Keratinocyte (primary cell): ENCODE results near the gene GLUL. TPM values are rescaled to one million over a fixed set of nuclear protein-coding genes. Genes with fewer than 3 reads are reported as not detected.

Experiments used
- DNase-seq: peaks from one replicate; pipeline ENCODE4 v3.0.0-alpha.2; 2011; ENCODE audit warnings: low read depth, missing footprints, low spot score
- FAIRE-seq: peaks from 2 replicates; lab custom pipeline; 2011; peaks lifted over from hg19 to GRCh38; lab: Jason Lieb, UNC
- H2AFZ ChIP-seq: 2 replicates; pipeline ENCODE4 v1.6.0; 2012; ENCODE audit warnings: low read length, control low read depth, inconsistent platforms; ENCODE audit not compliant: control insufficient read depth
- H3K27ac ChIP-seq: 2 replicates; pipeline ENCODE4 v1.5.1; 2011; ENCODE audit warnings: low read length; ENCODE audit not compliant: control insufficient read depth, insufficient read depth
- H3K27me3 ChIP-seq: 3 replicates; pipeline ENCODE4 v1.6.0; 2011; ENCODE audit warnings: low read length; ENCODE audit not compliant: control insufficient read depth, insufficient read depth; ENCODE audit errors: extremely low read depth
- H3K36me3 ChIP-seq, 2 experiments: 2 replicates in 1 of 2; 3 replicates in 1 of 2; pipeline ENCODE4 v1.5.1; 2011; ENCODE audit warnings: low read length in 2 of 2, mild to moderate bottlenecking in 1 of 2; ENCODE audit not compliant: control insufficient read depth in 2 of 2, insufficient read depth in 2 of 2; ENCODE audit errors: extremely low read depth in 1 of 2
- H3K4me1 ChIP-seq: 3 replicates; pipeline ENCODE4 v1.5.1; 2011; ENCODE audit warnings: low read length; ENCODE audit not compliant: control insufficient read depth, insufficient read depth; ENCODE audit errors: extremely low read depth
- H3K4me2 ChIP-seq: 3 replicates; pipeline ENCODE4 v1.6.0; 2011; ENCODE audit warnings: low read depth, low read length; ENCODE audit not compliant: control insufficient read depth, insufficient read depth; ENCODE audit errors: extremely low read depth
- H3K4me3 ChIP-seq, 3 experiments: fragments of 200-600 bp in 1 of 3; sonication (generic) in 1 of 3; 2 replicates in 2 of 3; 3 replicates in 1 of 3; pipeline ENCODE4 v1.5.1; 2011 to 2016; ENCODE audit warnings: low read length in 3 of 3, mild to moderate bottlenecking in 3 of 3, control low read depth in 2 of 3, inconsistent platforms in 1 of 3, low read depth in 1 of 3, mixed read lengths in 1 of 3, mixed run types in 1 of 3, moderate library complexity in 1 of 3; ENCODE audit not compliant: control insufficient read depth in 2 of 3, insufficient read depth in 2 of 3; ENCODE audit errors: extremely low read depth in 1 of 3
- H3K79me2 ChIP-seq: 2 replicates; pipeline ENCODE4 v1.6.0; 2012; ENCODE audit warnings: low read length; ENCODE audit not compliant: control insufficient read depth, insufficient read depth
- H3K9ac ChIP-seq: 3 replicates; pipeline ENCODE4 v1.6.0; 2011; ENCODE audit warnings: low read length; ENCODE audit not compliant: control insufficient read depth, insufficient read depth; ENCODE audit errors: extremely low read depth
- H3K9me1 ChIP-seq: 3 replicates; pipeline ENCODE4 v1.6.0; 2011; ENCODE audit warnings: low read length; ENCODE audit not compliant: control insufficient read depth, insufficient read depth; ENCODE audit errors: extremely low read depth
- H3K9me3 ChIP-seq: 2 replicates; pipeline ENCODE4 v1.5.1; 2012; ENCODE audit warnings: low read depth, low read length; ENCODE audit not compliant: control insufficient read depth
- H4K20me1 ChIP-seq: 3 replicates; pipeline ENCODE4 v1.6.0; 2011; ENCODE audit warnings: low read length; ENCODE audit not compliant: control insufficient read depth, insufficient read depth; ENCODE audit errors: extremely low read depth
- EZH2 ChIP-seq: IDR thresholded peaks from one replicate; pipeline ENCODE4 v1.6.1; 2012; ENCODE audit warnings: inconsistent platforms, mild to moderate bottlenecking, low read length, moderate library complexity
- dilution Hi-C: fragments of 300-500 bp; cut with MboI; formaldehyde crosslinking; loops from one replicate; pipeline ENCODE4 v1.7.0; 2020; ENCODE audit warnings: low sequenced_read_pairs; ENCODE audit not compliant: extremely low pct_ligation_motif_present
- polyA plus RNA-seq, 5 experiments: library from polyadenylated mRNA; depleted of rRNA in 3 of 5; stranded (reverse) in 3 of 5; stranded (forward) in 1 of 5; unstranded in 1 of 5; fragments of >200 nt; gene quantifications; 1 replicate in 1 of 5; 2 replicates in 3 of 5; 3 replicates in 1 of 5; pipeline versions ENCODE4 v1.2.1 to v1.2.3, GENCODE V29; 2011 to 2012; ENCODE audit warnings: missing spikeins in 2 of 5, low read depth in 1 of 5, low replicate concordance in 1 of 5
- TF ChIP-seq, protein P1 (sequence below), 3 experiments: IDR thresholded peaks in 1 of 3; conservative IDR thresholded peaks in 1 of 3; optimal IDR thresholded peaks in 1 of 3; 2 replicates in 2 of 3; 3 replicates in 1 of 3; pipeline versions ENCODE3 to v1.5.1; 2011; ENCODE audit warnings: low read length in 3 of 3, mild to moderate bottlenecking in 3 of 3, moderate library complexity in 2 of 3, control low read depth in 1 of 3, inconsistent platforms in 1 of 3; ENCODE audit not compliant: insufficient read depth in 2 of 3; ENCODE audit errors: extremely low read depth in 1 of 3

Gene GLUL
- polyA plus RNA-seq, 1 donor (not counting 4 experiments of a cell fraction or from before 2014, with no cell fraction given): 593 TPM

DNA sequence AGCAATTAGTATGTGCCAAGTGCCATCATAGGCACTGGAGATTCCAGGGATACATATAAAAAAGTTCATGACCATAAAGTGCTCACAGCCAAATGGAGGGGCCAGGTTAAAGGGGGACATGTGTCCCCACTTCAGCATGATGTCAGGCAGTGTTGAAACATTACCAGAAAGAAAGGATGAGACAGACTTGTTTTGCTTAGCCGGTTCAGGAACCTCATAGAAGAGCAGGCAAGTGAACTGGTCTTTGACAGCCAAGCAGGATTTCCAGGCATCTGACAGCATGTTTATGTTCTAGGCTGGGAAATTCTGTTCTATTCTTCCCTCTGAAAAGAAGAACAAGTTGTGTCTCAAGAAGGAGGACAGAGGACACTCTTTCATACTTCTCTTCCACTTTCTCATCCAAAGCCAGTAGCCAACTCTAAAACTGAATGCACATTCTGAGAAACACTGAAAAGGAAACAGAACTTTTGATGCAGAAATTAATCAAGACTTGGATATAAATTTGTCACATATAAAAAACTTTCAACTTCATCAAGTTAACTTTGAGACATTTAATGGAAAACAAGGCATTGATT is 39.7 kb downstream of the GLUL start:
- H4K20me1 ChIP-seq: no peaks in the 10 kb centered on the region
- FAIRE-seq: no peak
- H3K9me3 ChIP-seq: no peaks in the 10 kb centered on the region
- H2AFZ ChIP-seq: no peak overlapping the region
- no peaks in the 10 kb centered on the region for H3K4me1 ChIP-seq
- H3K4me2 ChIP-seq: no peak overlapping the region
- no peak overlapping the region for H3K9ac ChIP-seq
- TF ChIP-seq EZH2: no peak
- TF ChIP-seq, protein P1, sequence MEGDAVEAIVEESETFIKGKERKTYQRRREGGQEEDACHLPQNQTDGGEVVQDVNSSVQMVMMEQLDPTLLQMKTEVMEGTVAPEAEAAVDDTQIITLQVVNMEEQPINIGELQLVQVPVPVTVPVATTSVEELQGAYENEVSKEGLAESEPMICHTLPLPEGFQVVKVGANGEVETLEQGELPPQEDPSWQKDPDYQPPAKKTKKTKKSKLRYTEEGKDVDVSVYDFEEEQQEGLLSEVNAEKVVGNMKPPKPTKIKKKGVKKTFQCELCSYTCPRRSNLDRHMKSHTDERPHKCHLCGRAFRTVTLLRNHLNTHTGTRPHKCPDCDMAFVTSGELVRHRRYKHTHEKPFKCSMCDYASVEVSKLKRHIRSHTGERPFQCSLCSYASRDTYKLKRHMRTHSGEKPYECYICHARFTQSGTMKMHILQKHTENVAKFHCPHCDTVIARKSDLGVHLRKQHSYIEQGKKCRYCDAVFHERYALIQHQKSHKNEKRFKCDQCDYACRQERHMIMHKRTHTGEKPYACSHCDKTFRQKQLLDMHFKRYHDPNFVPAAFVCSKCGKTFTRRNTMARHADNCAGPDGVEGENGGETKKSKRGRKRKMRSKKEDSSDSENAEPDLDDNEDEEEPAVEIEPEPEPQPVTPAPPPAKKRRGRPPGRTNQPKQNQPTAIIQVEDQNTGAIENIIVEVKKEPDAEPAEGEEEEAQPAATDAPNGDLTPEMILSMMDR (optimal IDR thresholded peaks at IDR 0.05 in 1 of 3, IDR thresholded peaks at IDR 0.05 in 1 of 3, conservative IDR thresholded peaks at IDR 0.05 in 1 of 3; ENCODE audit: extremely low read depth in 1 of 3, insufficient read depth in 2 of 3, low read length in 3 of 3): no peak
- DNase-seq: no peak
- no peak overlapping the region for H3K27ac ChIP-seq
- no peaks in the 10 kb centered on the region for H3K36me3 ChIP-seq
- dilution Hi-C loops: no loop called here
- H3K79me2 ChIP-seq: no peaks in the 10 kb centered on the region
- no peaks in the 10 kb centered on the region for H3K9me1 ChIP-seq
- H3K27me3 ChIP-seq: no peaks in the 10 kb centered on the region
- no peak overlapping the region for H3K4me3 ChIP-seq

DNA sequence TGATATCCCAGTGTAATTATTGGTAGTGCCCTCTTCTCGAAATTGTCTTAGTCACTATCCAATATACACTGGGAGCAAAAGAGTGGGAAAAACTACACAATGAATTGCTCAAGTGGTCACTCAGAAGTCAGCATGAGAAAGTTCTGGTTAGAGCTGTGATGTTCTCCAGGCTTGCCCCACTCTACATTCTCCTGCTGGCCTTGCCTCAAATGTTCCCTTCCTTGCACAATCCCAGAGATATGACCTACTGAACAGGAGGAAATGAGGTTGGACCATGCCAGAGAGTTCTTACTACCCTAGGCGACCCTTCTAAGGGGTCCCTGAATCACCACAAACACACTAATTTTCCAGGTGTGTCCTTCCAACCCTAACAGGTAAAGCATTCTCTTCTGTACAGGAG is 40.8 kb downstream of the GLUL start:
- Histone ChIP-seq H3K9me3 (no peaks in the 10 kb centered on the region), H4K20me1 (no peaks in the 10 kb centered on the region), H3K27me3 (no peaks in the 10 kb centered on the region), H3K4me2 (no peak overlapping the region), H3K4me3 (no peak overlapping the region), H3K4me1 (no peaks in the 10 kb centered on the region), H3K9ac (no peak overlapping the region), H3K36me3 (no peaks in the 10 kb centered on the region), H3K79me2 (no peaks in the 10 kb centered on the region), H2AFZ (no peak overlapping the region), H3K27ac (no peak overlapping the region), H3K9me1 (no peaks in the 10 kb centered on the region)
- no peak for FAIRE-seq
- no peak for DNase-seq
- TF ChIP-seq EZH2: no peak
- TF ChIP-seq, protein P1 (optimal IDR thresholded peaks at IDR 0.05 in 1 of 3, IDR thresholded peaks at IDR 0.05 in 1 of 3, conservative IDR thresholded peaks at IDR 0.05 in 1 of 3; ENCODE audit: extremely low read depth in 1 of 3, insufficient read depth in 2 of 3, low read length in 3 of 3): no peak
- dilution Hi-C loops: no loop called here
